GM10266 (cell line): ENCODE results near the gene MCM9.

ENCODE experiments used
- DNase-seq: peaks from one replicate; pipeline ENCODE4 v3.0.0; 2012; ENCODE audit errors: extremely low spot score
- CTCF ChIP-seq: IDR thresholded peaks from 2 replicates; pipeline ENCODE4 v1.5.1; 2012; ENCODE audit warnings: mild to moderate bottlenecking, low read depth; ENCODE audit not compliant: control insufficient read depth, insufficient read depth; ENCODE audit errors: missing control alignments

MCM9 gene

GRCh38 chr6:118934461-118935330, at the start of gene MCM9:
Gene MCM9 (minus strand): TSS chr6:118935159. CDS start chr6:118931723, 3,436 bp downstream.
- TF ChIP-seq CTCF = no peak
- DNase-seq = peak; percentile 95

- no peak for DNase-seq
- no peak for TF ChIP-seq CTCF
These were observed 49.4 kb upstream of the MCM9 start for GRCh38 chr6:118984342-118984741.

GRCh38 chr6:118982575-118982911, 47.6 kb upstream of the MCM9 start:
- DNase-seq = no peak
- no peak for TF ChIP-seq CTCF

- no peak for TF ChIP-seq CTCF
- DNase-seq = no peak
These were observed 47.1 kb upstream of the MCM9 start for GRCh38 chr6:118981884-118982574.

- DNase-seq = no peak
- TF ChIP-seq CTCF = no peak
These were observed 45.1 kb upstream of the MCM9 start for GRCh38 chr6:118980063-118980462.

- DNase-seq = no peak
- no peak for TF ChIP-seq CTCF
These were observed 39.8 kb upstream of the MCM9 start for GRCh38 chr6:118974790-118975189.

GRCh38 chr6:118971682-118972081, 36.7 kb upstream of the MCM9 start:
- TF ChIP-seq CTCF = no peak
- no peak for DNase-seq
